Thymus (tissue), 11 donors: ENCODE data around the gene KRTAP5-6. TPM values are rescaled to one million over a fixed set of nuclear protein-coding genes. Genes with fewer than 3 reads are reported as not detected.

ENCODE experiments used
- DNase-seq, 9 donors: peaks; one replicate each; pipeline ENCODE4 v3.0.0-alpha.2; 2013; ENCODE audit warnings: low spot score in 9 of 9, low read depth in 6 of 9, missing footprints in 1 of 9
- H3K27ac ChIP-seq, 2 donors: one replicate each; pipeline ENCODE4 v1.5.1; 2013; ENCODE audit warnings: control low read depth in 1 of 2, low read depth in 1 of 2, low read length in 1 of 2, mild to moderate bottlenecking in 1 of 2, moderate library complexity in 1 of 2
- H3K27me3 ChIP-seq, 2 donors: one replicate each; pipeline ENCODE4 v1.5.1; 2013; ENCODE audit warnings: low read length in 1 of 2; ENCODE audit not compliant: control insufficient read depth in 2 of 2, insufficient read depth in 1 of 2
- H3K36me3 ChIP-seq, 2 donors: one replicate each; pipeline ENCODE4 v1.5.1; 2013; ENCODE audit warnings: low read length in 1 of 2, mild to moderate bottlenecking in 1 of 2, moderate library complexity in 1 of 2; ENCODE audit not compliant: control insufficient read depth in 2 of 2, insufficient read depth in 2 of 2
- H3K4me1 ChIP-seq, 2 donors: one replicate each; pipeline ENCODE4 v1.5.1; 2013; ENCODE audit warnings: low read length in 2 of 2; ENCODE audit not compliant: control insufficient read depth in 2 of 2, insufficient read depth in 2 of 2
- H3K4me3 ChIP-seq, 2 donors: one replicate each; pipeline ENCODE4 v1.5.1; 2013; ENCODE audit warnings: low read length in 2 of 2, control low read depth in 1 of 2, mild to moderate bottlenecking in 1 of 2
- H3K9me3 ChIP-seq, 2 donors: one replicate each; pipeline ENCODE4 v1.5.1; 2013; ENCODE audit warnings: low read length in 1 of 2, mild to moderate bottlenecking in 1 of 2; ENCODE audit not compliant: control insufficient read depth in 2 of 2, insufficient read depth in 1 of 2
- WGBS: extraction: QIAGEN DNeasy Blood & Tissue Kit; methylation state at CpG from one replicate; pipeline ENCODE4 v1.1.7; 2013; 5-methylcytosine and 5-hydroxymethylcytosine counted together
- polyA plus RNA-seq: library from polyadenylated mRNA; stranded (reverse); fragments of 200-250 nt; gene quantifications from one replicate; pipeline ENCODE4 v1.2.3, GENCODE V29; 2013
- total RNA-seq: library from RNA; stranded (reverse); fragments of 120-200 nt; gene quantifications from one replicate; pipeline ENCODE4 v1.2.4, GENCODE V29; 2013
- donor health status: healthy.

KRTAP5-6 gene
- total and polyA plus RNA-seq, 2 donors, result not detected

DNA sequence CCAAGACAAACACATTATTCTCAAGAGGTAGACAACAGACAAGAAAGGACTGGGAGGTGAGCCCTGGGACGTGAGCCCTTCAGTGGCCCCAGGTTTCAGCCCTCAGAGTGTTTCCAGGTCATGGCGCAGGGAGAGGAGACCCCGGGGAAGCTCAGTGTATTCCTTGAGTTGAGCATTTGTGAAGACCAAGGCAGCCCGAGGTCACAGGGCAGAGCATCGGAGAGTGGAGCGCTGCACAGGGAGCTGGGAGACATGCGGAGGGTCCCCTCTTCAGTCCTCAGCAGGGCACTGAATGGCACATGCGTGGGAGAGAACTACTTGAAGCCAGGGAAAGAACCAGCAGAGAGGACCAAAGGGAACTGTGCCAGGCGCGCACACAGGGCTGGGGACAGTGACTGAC lies 11.7 kb downstream of the KRTAP5-6 start:
- DNase-seq, result no peak
- no peak overlapping the region for H3K27ac ChIP-seq
- H3K36me3 ChIP-seq, result no peaks in the 10 kb centered on the region
- H3K27me3 ChIP-seq, result peaks cover 0 to 4% of the 10 kb centered on the region in 2 donors
- 98% methylated on average over 10 of the region's 10 CpGs for WGBS
- H3K4me1 ChIP-seq, result no peaks in the 10 kb centered on the region
- no peak overlapping the region for H3K4me3 ChIP-seq
- H3K9me3 ChIP-seq, result peaks cover 0 to 8% of the 10 kb centered on the region in 2 donors

GRCh38 chr11:1714908-1715885 lies 18.2 kb downstream of the KRTAP5-6 start:
- Histone ChIP-seq H3K4me3 (no peak overlapping the region), H3K27ac (no peak overlapping the region), H3K4me1 (no peaks in the 10 kb centered on the region), H3K9me3 (no peaks in the 10 kb centered on the region), H3K36me3 (no peaks in the 10 kb centered on the region), H3K27me3 (no peaks in the 10 kb centered on the region)
- 95% methylated on average over 24 of the region's 24 CpGs for WGBS
- no peak for DNase-seq

DNA sequence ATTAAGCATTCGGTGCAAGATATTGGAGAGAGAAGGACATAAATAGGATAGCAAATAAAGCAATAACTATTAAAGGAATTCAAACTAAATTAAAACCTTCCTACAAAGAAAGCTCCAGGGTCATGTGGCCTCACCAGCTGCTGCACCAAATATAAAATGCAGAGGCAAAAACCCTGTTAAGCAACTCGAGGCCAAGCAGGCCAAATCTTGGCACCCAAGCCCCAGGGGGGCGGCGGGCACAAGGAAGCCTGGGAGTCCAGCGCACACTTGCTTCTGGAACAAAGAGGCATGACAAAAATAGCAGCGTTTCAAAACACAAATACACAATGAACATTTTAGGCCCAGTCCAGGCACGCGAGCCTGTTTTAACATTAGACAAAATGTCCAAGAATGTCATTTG lies 20.8 kb downstream of the KRTAP5-6 start:
- H3K9me3 ChIP-seq, result no peaks in the 10 kb centered on the region
- no peak for DNase-seq
- no peaks in the 10 kb centered on the region for H3K4me1 ChIP-seq
- H3K27me3 ChIP-seq, result no peaks in the 10 kb centered on the region
- WGBS, result 93% methylated on average over 8 of the region's 8 CpGs
- H3K4me3 ChIP-seq, result no peak overlapping the region
- no peaks in the 10 kb centered on the region for H3K36me3 ChIP-seq
- H3K27ac ChIP-seq, result no peak overlapping the region

GRCh38 chr11:1718326-1718725 lies 21.3 kb downstream of the KRTAP5-6 start:
- Histone ChIP-seq H3K27me3 (no peaks in the 10 kb centered on the region), H3K36me3 (no peaks in the 10 kb centered on the region), H3K4me1 (no peaks in the 10 kb centered on the region), H3K9me3 (no peaks in the 10 kb centered on the region), H3K27ac (no peak overlapping the region), H3K4me3 (no peak overlapping the region)
- no peak for DNase-seq
- 98% methylated on average over 15 of the region's 15 CpGs for WGBS

DNA sequence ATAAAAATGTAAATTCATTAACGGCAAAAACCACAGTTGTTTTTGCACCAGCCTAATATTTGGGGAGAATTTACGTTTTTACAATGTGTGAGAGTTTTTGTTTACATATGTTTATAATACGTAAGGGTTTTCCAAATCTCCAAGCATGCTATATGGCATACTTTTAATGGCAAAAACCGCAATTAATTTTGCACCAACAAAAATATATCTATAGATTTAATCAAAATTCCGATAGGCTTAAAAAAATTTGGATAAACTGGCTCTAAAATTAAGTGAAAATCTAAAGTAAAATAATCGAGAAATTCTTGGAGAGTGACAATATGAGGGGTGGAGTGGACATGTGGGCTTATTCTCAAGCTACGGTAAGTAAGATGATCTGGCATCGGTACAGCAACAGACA lies 22.8 kb downstream of the KRTAP5-6 start:
- Histone ChIP-seq H3K4me1 (no peaks in the 10 kb centered on the region), H3K36me3 (no peaks in the 10 kb centered on the region), H3K4me3 (no peak overlapping the region), H3K9me3 (no peaks in the 10 kb centered on the region), H3K27me3 (no peaks in the 10 kb centered on the region), H3K27ac (no peak overlapping the region)
- WGBS, result 97% methylated on average over 8 of the region's 8 CpGs
- DNase-seq, result no peak

GRCh38 chr11:1727096-1727690 lies 30.2 kb downstream of the KRTAP5-6 start:
- Histone ChIP-seq H3K9me3 (peaks cover 0 to 5% of the 10 kb centered on the region in 2 donors), H3K27me3 (peaks cover 0 to 4% of the 10 kb centered on the region in 2 donors), H3K27ac (no peak overlapping the region), H3K4me3 (no peak overlapping the region), H3K36me3 (no peaks in the 10 kb centered on the region), H3K4me1 (peaks cover 11 to 32% of the 10 kb centered on the region in 2 donors)
- WGBS, result 88% methylated on average over 11 of the region's 11 CpGs
- DNase-seq, result no peak

DNA sequence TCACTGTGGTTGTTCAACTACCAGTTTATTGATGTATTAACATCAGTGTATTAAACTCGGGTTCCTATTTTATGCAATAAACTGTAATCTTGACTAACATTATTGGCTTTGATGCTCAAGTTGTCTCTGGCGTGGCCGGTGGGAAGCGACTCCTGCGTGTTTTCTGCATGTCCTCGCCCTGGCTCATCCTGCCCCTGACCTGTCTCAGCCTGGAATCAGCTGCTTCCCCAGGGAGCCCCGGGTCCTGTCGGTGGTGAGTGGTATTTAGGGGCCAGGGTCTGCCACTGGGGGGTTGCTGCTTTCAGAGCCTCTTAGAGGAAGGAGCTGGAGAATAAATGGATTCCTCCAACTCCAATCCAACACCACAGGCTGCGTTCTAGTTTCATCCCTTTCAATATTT lies 30.9 kb downstream of the KRTAP5-6 start:
- Histone ChIP-seq H3K4me3 (no peak overlapping the region), H3K36me3 (no peaks in the 10 kb centered on the region), H3K4me1 (peaks cover 11 to 32% of the 10 kb centered on the region in 2 donors), H3K27ac (no peak overlapping the region), H3K27me3 (peaks cover 0 to 6% of the 10 kb centered on the region in 2 donors), H3K9me3 (peaks cover 0 to 5% of the 10 kb centered on the region in 2 donors)
- WGBS, result 88% methylated on average over 9 of the region's 9 CpGs
- no peak for DNase-seq

- H3K27me3 ChIP-seq, result peaks cover 0 to 8% of the 10 kb centered on the region in 2 donors
- H3K4me3 ChIP-seq, result no peak overlapping the region
- H3K9me3 ChIP-seq, result peaks cover 0 to 5% of the 10 kb centered on the region in 2 donors
- no peak for DNase-seq
- no peaks in the 10 kb centered on the region for H3K36me3 ChIP-seq
- H3K4me1 ChIP-seq, result peaks cover 11 to 37% of the 10 kb centered on the region in 2 donors
- 62% methylated on average over 4 of the region's 4 CpGs for WGBS
- H3K27ac ChIP-seq, result no peak overlapping the region
Measured at GRCh38 chr11:1728301-1728700, 31.3 kb downstream of the KRTAP5-6 start.
